NB4 (cell line): ENCODE results near the gene ZNF816.

Experiments
- DNase-seq: peaks from one replicate; pipeline ENCODE4 v3.0.0; 2010; ENCODE audit warnings: low read depth
- H3K4me3 ChIP-seq: one replicate; pipeline ENCODE4 v1.5.1; 2011; ENCODE audit warnings: mild to moderate bottlenecking, low read depth, low read length, moderate library complexity
- CTCF ChIP-seq: IDR thresholded peaks from one replicate; pipeline ENCODE4 v1.5.1; 2012; ENCODE audit warnings: low read depth, low read length
- MYC ChIP-seq: IDR thresholded peaks from 2 replicates; pipeline ENCODE4 v1.6.1; 2011; ENCODE audit warnings: low read depth, low read length
- POLR2A ChIP-seq: IDR thresholded peaks from 2 replicates; pipeline ENCODE4 v1.6.1; 2011; ENCODE audit warnings: mild to moderate bottlenecking; ENCODE audit not compliant: insufficient read length; ENCODE audit errors: extremely low read depth
- TF ChIP-seq, protein P1 (sequence below): IDR thresholded peaks from 2 replicates; pipeline ENCODE4 v1.6.1; 2011; ENCODE audit warnings: low read depth, low read length

ZNF816 gene

DNA sequence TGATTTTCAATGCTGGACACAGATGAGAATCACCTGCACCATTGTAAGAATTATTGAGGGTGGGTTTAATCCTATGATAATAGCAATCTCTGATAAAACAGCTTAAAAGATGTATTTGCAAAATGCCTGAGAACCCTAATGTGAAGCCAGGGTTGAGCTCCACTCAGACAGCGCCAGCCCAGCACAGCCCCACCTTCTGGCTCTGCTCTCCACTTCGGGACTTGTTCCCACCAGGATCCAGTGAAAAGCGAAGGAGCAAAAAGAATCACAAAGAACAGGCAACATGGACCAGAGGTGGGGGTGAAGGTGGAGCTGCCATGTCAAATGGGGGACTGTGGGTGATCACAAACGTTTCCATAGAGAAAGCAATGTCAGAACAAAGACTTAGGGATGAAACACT is 18.6 kb upstream of the ZNF816 start:
- TF ChIP-seq, protein P1, sequence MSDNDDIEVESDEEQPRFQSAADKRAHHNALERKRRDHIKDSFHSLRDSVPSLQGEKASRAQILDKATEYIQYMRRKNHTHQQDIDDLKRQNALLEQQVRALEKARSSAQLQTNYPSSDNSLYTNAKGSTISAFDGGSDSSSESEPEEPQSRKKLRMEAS: no peak
- TF ChIP-seq POLR2A (no peak), MYC (no peak), CTCF (no peak)
- no peak overlapping the region for H3K4me3 ChIP-seq
- DNase-seq: no peak

DNA sequence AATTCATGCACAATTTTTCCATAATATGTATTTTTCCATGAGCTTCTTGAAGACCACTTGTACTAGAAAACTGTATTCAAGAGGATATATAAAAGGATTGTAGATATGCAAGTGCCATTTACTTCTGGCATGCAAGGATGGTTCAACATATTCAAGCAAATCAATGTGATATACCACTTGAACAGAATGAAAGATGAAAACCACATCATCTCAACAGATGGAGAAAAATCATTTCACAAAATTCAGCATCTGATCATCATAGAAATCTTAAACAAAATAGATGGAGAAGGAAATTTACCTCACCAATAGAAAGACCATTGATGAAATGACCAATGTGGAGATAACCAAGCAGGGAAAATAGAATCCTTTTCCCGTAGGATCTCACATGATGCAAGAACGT is 5.1 kb upstream of the ZNF816 start:
- no peak overlapping the region for H3K4me3 ChIP-seq
- TF ChIP-seq, protein P1: no peak
- TF ChIP-seq MYC: no peak
- no peak for TF ChIP-seq CTCF
- no peak for TF ChIP-seq POLR2A
- DNase-seq: no peak

GRCh38 chr19:52963247-52963618 is 552 bp upstream of the ZNF816 start:
- no peak for DNase-seq
- H3K4me3 ChIP-seq: peak overlapping the region; percentile 72
- TF ChIP-seq POLR2A (no peak), CTCF (no peak), MYC (no peak)
- TF ChIP-seq, protein P1: no peak

DNA sequence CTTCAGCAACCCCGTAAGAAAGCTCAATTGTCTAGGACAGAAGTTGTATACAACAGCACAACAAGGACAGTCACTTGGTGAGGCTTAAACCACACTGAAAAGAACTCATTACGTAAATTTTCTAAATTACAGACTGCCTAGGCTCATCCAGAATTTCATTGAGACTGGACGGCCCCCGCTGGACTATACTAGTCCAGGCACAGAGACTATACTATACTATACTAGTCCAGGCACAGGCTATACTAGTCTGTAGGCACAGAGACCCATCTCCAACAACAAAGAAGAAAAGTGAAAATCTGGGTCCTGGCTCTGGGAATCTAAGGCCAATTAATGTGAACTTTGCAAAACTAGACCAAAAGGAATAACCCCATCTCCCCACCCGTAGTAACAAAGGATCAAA is 700 bp downstream of the ZNF816 start:
- TF ChIP-seq, protein P1: no peak
- TF ChIP-seq CTCF: no peak
- TF ChIP-seq POLR2A: no peak
- TF ChIP-seq MYC: no peak
- peak; percentile 10 for DNase-seq
- peak overlapping the region; percentile 94 for H3K4me3 ChIP-seq

GRCh38 chr19:52959613-52960295 is 2.9 kb downstream of the ZNF816 start:
- TF ChIP-seq CTCF: no peak
- DNase-seq: no peak
- no peak overlapping the region for H3K4me3 ChIP-seq

DNA sequence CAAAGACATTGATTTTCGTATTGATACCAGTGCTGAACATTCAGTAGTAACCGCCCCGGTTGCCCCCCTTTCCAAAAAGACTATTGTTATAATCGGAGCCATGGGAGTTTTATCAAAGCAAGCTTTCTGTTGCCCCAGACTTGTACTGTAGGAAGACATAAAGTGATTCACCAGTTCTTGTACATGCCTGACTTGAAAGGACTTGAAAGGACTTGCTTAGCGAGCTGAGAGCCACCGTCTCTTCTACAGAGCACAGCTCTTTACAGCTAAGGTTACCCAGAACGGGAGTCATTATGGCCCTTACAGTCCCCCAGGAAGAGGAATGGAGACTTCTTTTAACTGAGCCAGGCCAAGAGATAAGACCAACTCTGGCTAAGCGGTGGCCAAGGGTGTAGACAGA is 5.1 kb downstream of the ZNF816 start:
- TF ChIP-seq POLR2A: no peak
- DNase-seq: no peak
- no peak overlapping the region for H3K4me3 ChIP-seq

- no peak for DNase-seq
- H3K4me3 ChIP-seq: no peak overlapping the region
- no peak for TF ChIP-seq MYC
- TF ChIP-seq POLR2A: no peak
- TF ChIP-seq, protein P1: no peak
- TF ChIP-seq CTCF: no peak
Observed at GRCh38 chr19:52956917-52957316, 5.8 kb downstream of the ZNF816 start.
